Middle frontal gyrus (tissue), 1 donor: ENCODE data around the gene AFTPH.

Source experiments
- DNase-seq: peaks from one replicate; pipeline ENCODE4 v3.0.0-alpha.2; 2015; ENCODE audit warnings: low spot score; ENCODE audit errors: extremely low spot score

Gene AFTPH

DNA sequence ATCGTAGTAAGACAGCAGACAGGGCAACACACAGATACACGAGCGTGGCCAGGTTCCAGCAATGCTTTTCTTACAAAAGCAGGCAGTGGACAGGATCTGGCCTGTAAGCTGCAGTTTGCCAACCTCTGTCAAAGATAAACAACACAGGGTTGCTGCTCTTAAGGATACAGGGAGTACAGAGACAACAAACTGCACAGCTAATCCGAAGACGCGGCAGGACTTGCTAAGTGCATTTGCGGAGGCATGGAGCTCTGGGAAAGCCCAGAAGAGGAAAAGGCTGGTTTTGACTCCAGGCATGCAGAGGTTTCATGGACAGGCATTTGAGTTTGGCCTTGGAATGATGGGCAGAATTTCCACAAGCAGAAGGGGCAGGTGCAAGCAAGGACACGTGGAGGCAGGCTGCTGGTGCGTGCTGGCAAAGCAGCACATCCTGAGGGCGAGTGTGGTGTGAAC is 105.2 kb downstream of the AFTPH start:
- no peak for DNase-seq

DNA sequence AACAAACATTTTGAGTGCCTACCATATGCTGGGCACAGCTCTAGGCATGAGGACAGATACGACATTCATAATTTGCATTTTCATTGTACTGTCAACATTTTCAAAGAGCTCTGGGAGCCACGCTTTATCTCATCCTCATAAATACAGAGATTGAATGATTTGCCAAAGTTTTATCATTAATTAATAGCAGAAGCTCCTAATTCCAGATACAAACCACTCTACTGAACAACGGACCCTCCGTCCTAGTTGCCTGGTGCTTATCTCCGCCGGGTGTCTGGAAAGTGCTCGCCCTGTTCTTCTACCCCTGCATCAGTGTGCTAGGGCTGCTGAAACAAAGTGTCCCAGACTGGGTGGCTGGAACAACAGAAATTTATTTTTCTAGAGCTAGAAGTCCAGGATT is 105.7 kb downstream of the AFTPH start:
- DNase-seq = no peak

- no peak for DNase-seq
Observed at GRCh38 chr2:64630752-64631151, 106.6 kb downstream of the AFTPH start.

- no peak for DNase-seq
Observed at GRCh38 chr2:64631771-64632170, 107.6 kb downstream of the AFTPH start.

DNA sequence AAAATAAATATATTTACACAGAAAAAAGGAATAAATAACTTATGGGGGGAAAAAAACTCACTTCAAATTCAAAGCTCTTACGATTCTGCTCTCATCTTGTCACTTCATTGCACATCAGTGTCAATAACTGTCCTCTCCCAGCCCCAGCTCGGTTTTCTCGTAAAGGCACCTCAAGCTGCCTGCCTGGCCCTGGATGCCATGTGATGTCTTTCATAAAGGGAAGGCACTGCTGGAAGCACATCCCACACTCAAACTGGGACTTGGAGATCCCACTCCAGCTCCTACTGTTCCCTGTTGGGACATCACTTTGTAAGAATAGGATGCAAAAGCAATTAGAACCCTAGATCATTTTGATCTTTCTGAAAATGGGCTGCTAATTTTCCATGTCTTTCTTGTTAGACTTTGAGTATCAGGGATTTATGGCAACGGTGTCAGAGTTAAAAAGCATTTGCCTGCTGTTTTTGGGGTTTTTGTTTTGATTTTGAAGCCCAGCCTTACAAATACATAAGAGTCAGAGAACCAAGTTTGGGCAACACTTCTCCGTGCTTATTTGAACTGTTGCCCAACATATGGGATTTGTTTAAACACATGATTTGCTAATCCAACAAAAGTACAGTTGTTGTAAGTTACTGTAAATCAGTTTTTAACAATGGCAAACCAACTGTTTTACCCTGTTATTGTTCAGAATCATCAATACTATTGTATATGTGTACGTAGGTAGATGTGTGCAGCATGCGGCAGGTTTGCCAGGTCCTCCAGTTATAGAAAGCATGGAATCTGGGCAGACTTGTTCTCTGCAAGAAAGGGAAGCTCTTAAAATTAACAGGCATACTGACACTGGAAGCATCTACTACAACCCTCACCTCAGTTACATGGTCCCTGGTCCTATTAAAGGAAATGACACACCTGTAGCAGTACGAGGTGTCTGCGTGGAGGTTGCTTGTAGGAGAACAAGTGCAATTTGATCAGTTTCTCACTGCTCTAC is 109.0 kb downstream of the AFTPH start:
- DNase-seq = no peak

DNA sequence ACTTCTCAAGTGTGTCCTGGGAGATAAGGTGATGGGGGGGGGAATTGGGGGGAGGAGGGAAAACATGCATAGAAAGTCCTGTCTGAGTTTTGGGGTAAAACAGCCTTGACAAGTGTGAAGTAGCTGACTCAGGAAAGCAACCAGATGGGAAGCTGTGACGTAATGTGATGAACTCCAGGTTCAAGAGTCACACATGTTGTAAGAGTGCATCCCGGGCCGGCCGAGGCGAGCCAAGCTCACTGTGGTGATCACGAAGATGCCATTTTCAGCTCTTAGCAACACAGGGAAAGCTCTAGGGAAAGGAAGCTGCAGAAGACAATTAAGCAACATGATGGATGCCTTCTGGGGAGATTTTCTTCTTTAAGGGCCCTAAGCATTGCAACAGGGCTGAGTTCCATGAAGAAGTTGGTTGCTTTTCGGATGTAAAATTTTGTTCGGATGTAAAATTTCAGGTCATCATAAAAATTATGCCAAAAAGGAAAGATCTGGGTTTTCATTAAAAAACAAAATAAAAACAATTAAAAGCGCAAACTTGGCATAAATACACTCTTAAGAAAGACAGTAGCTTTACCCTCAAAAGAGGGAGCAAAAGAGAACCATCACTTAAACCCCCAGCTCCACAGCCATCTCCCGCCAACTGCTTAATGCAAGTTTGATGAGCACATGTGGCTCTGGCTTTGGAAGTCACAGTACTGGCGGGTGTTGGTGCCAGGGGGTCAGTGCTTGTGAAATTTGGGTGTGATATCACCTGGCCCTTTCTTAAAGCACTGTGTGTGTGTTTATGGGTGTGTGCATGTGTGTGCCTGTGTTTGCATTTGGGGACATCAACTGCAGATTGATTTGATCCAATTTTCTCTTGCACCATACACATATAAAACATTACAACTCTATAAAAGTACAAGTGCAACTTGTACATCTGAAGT is 110.5 kb downstream of the AFTPH start:
- no peak for DNase-seq

- no peak for DNase-seq
Observed at GRCh38 chr2:64635976-64636911, 112.1 kb downstream of the AFTPH start.

DNA sequence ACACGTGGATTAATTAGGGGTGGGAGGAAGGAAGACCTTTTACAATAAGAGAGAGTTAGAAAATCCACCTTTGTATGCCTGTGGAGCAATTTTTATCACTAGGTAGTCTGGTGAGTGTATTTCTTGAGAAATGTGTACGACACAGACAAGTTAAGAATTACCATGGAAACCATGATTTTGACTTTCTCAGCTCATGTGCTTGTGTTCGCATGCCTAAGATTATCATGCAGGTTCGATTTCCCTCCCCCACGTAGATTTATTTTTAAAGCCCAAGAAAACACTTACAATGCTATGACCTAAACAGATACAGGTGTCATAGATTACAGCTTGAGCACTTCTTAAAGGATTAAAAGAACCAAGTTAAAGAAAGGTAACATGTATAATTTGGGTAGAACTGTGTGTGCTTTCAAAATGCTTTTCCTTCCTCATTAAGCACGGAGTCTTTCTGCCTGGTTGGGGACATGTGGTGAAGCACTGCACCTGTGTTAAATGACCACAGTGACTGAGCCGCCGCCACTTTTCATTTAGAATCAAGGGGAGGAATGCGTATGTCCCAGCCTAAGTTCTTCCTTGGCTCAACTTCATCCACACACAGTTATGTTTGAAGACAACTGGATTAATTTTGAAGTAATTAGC is 113.0 kb downstream of the AFTPH start:
- no peak for DNase-seq

DNA sequence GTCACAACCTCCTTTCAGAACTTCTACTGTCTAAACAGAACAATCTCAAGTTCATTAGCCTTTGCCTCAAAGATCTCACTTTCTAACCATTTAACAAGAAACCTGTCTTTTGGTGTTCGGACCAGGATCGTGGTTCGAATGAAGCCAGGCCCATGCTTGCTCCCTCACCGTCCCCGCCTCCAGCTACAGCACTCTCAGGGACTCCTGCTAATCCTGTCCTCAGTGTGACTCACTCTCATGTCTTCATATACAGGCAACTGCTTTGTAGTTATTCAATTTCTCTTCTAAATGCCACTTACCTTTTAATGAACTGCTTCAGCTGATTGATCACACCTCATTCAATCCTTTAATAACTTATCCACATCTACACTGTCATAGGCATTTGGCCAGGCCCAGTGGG is 113.8 kb downstream of the AFTPH start:
- DNase-seq = no peak

- no peak for DNase-seq
Observed at GRCh38 chr2:64638502-64639120, 114.5 kb downstream of the AFTPH start.

- DNase-seq = no peak
Observed at GRCh38 chr2:64639691-64640090, 115.6 kb downstream of the AFTPH start.

GRCh38 chr2:64640153-64641044 is 116.3 kb downstream of the AFTPH start:
- DNase-seq = no peak

DNA sequence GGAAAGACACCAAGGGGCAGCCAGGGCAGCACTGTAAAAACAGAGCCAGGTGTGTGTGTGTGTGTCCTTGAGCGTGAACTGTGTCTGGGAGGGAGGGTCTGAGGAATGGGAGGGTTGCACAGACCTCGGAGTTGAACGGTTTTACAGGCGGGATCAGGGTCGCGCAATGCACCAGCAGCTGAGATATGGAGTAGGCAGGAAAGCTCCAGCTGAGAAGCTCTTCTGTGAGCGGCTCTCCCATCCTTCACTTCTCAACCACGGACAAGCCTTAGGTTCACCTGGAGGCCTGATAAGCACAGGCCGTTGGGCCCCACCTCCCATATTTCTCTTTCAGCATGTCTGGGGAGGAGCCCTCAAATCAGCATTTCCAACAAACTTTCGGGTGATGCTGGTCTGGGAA is 117.5 kb downstream of the AFTPH start:
- DNase-seq = no peak
